HG03565 (cell line): ENCODE results near the gene GARIN1A.

ENCODE experiments used
- ATAC-seq: cut with Tn5 transposase; IDR thresholded peaks from one replicate; pipeline ENCODE4 v1.9.1; 2021; ENCODE audit warnings: mild to moderate bottlenecking, moderate library complexity; ENCODE audit not compliant: unreplicated experiment

Gene GARIN1A

GRCh38 chr7:128710481-128710880 is 38.4 kb downstream of the GARIN1A start:
- ATAC-seq = no peak

GRCh38 chr7:128713794-128714193 is 41.7 kb downstream of the GARIN1A start:
- no peak for ATAC-seq

- no peak for ATAC-seq
These were observed 42.8 kb downstream of the GARIN1A start for GRCh38 chr7:128714701-128715495.

- ATAC-seq = no peak
These were observed 47.0 kb downstream of the GARIN1A start for GRCh38 chr7:128718967-128719642.

GRCh38 chr7:128721376-128721775 is 49.3 kb downstream of the GARIN1A start:
- ATAC-seq = no peak
